Femur (tissue), 1 donor: Measurements from ENCODE around the gene TMEM223.
A peak's percentile ranks its signal among the peaks of the same experiment; 100 is the strongest.
"Not testable (repeated sequence)": the region's sequence is repeated elsewhere in the genome, so short reads cannot be mapped to it uniquely, and the experiment has no call there.

ENCODE experiments used
- DNase-seq: peaks from one replicate; pipeline ENCODE4 v3.0.0-alpha.2; 2017

The TMEM223 gene

GRCh38 chr11:62791501-62792201 is at the start of gene TMEM223:
Gene TMEM223, minus strand, starts transcription at chr11:62792006. Its CDS starts 12 bp downstream, at chr11:62791994.
- peak; percentile 94 for DNase-seq

GRCh38 chr11:62840721-62841360 is 49.0 kb upstream of the TMEM223 start:
- peak; percentile 75 for DNase-seq

- DNase-seq: peak; percentile 97
These were observed 47.5 kb upstream of the TMEM223 start, which contains the start of gene WDR74 for GRCh38 chr11:62839050-62839945. Gene WDR74, minus strand, starts transcription at chr11:62839590. Its CDS starts 20 bp downstream, at chr11:62839570.

- DNase-seq: no peak
These were observed 43.5 kb upstream of the TMEM223 start for GRCh38 chr11:62835336-62835735.

GRCh38 chr11:62832336-62833234 is 40.8 kb upstream of the TMEM223 start, which contains the start of gene TEX54:
Gene TEX54, minus strand, starts transcription at chr11:62832841.
- DNase-seq: peak; percentile 53

DNA sequence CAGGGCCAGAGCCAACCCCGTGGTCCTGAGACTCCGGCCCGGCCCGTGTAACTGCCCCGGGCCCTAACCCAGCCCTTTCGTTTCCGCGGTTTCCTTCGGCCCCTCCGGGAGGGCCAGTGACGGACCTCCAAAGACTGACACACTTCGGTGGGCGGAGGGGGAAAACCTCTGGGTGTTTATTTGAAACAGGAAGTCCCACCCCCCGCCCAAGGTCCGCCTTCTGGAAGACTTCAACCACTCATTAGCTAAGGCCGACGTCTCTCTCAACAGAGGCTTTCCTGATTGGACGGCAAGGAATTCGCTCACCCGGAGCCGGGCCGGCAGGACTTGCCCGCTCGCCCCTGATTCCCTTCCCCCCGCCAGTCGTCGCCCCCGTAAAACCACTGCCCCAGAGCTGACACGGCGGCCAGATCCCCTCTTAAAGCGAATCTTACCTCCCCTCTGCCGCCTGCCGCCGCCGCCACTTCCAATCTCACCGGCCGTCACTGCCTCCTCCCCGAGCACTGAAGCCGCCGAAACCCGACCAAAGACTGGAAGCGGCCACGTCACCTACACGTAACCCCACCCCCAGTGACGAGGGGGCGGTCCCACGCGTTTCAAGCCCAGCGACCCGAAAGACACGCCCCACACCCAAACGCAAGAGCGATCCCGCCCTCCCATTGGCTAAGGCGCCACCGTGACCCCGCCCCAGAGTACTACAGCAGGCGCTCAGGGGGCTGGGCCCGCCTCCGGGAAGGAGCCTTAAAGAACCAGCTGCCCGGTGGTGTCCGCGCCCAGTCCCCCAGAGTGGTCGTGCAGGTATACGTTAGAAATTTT is 39.9 kb upstream of the TMEM223 start, which contains the start of gene STX5:
STX5 (minus strand) TSS at position 532 of the 816 bp plus-strand sequence. CDS start 808 bp downstream, outside the sequence.
- DNase-seq: peak; percentile 100

GRCh38 chr11:62830904-62831519 is 39.2 kb upstream of the TMEM223 start:
- DNase-seq: peak; percentile 57

DNA sequence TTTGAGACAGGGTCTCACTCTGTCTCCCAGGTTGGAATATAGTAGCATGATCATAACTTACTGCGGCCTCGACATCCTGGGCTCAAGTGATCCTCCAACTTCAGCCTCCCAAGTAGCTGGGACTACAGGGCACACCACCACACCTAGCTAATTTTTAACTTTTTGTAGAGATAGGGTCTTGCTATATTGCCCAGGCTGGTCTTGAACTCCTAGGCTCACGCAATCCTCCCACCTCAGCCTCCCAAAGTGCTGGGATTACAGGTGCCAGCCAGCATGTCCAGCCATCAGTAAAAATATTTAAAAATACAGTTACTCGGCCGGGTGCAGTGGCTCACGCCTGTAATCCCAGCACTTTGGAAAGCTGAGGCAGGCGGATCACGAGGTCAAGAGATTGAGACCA is 36.3 kb upstream of the TMEM223 start:
- DNase-seq: not testable (repeated sequence)

- no peak for DNase-seq
These were observed 31.9 kb upstream of the TMEM223 start for GRCh38 chr11:62823677-62824076.

DNA sequence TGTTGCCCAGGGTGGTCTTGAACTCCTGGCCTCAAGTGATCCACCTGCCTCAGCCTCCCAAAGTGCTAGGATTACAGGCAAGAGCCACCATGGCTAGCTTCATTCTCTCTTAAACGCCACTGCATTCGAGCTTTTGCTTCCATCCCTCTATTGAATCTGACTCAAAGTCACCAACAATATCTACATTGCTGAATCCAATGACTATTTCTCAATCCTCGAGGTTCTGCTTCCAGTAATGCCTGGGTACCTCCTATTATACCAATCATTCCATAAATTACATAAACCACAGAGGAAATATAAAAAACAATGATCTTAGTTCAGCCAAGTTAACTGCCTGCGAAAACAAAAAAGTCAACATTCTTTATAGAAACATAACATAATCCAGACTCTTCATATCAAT is 25.3 kb upstream of the TMEM223 start:
- no peak for DNase-seq

DNA sequence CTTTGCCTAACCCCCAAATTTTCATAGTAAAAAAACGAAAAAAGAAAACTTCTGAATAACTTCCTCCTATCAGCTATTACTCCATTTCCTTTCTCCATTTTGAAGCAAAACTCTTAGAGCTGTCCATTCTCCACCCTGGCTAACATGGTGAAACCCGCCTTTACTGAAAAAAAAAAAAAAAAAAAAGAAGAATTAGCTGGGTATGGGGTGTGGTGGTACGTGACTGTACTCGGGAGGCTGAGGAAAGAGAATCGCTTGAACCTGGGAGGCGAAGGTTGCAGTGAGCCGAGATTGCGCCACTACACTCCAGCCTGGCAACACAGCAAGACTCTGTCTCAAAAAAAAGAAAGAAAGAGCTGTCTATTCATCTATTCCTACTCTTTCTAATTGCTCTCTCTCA is 24.8 kb upstream of the TMEM223 start:
- no peak for DNase-seq

DNA sequence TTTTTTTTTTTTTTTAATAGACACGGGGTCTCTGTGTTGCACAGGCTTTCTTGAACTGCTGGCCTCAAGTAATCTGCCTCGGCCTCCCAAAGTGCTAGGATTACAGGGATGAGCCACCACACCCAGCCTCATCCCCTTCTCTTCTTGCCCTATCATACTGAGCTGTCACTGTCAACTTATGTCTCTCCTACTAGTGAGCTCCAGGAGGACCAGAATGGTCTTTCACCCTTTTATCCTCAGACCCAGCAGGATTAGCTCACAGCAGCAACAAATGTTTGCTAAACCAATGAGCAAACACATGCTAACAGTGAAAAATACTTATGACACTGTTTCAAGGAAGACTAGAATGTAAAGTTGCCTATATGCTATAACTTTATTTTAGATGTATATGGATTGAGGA is 19.9 kb upstream of the TMEM223 start:
- DNase-seq: no peak

DNA sequence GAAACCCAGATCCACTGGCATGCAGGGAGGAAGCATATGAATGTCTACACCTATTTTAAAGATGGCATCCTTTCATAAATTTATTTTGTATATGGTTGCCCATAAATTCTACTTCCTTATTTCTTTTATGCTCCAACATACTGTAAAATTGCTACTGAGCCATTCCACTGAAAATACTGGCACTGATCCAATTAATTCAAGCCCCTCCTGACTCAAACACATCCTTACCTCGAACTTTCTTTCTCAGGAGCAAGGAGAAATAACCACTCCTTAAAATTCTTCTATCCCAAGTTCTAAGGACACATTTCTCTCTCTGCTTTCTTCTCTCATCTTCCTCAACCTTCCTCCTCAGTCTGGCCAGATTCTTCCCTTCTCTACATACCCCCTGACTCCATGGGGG is 18.9 kb upstream of the TMEM223 start:
- DNase-seq: no peak

- DNase-seq: peak; percentile 39
These were observed 14.9 kb upstream of the TMEM223 start for GRCh38 chr11:62806611-62807121.

DNA sequence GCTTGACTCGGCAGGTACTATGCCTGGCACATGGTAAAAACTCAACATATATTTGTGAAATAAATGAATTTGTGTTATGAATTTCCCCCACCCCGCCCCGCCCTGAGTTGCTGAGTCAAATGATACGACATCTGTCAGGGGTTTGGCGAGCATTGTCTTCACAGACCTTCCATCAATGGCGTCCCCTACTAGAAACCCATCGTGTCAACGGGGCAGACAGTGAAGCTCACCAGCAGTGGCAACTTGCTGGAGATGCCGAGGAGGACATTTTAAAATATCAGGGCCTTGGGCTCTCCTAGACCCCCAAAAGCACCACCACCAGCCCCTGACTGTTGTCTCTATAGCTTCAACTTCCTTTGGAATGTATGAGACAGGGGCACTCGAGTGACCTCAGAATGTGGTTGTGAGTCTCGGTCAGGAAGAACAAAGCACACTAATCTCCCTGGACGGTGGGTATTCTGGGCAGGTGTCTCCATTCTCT is 14.2 kb upstream of the TMEM223 start:
- peak; percentile 38 for DNase-seq

DNA sequence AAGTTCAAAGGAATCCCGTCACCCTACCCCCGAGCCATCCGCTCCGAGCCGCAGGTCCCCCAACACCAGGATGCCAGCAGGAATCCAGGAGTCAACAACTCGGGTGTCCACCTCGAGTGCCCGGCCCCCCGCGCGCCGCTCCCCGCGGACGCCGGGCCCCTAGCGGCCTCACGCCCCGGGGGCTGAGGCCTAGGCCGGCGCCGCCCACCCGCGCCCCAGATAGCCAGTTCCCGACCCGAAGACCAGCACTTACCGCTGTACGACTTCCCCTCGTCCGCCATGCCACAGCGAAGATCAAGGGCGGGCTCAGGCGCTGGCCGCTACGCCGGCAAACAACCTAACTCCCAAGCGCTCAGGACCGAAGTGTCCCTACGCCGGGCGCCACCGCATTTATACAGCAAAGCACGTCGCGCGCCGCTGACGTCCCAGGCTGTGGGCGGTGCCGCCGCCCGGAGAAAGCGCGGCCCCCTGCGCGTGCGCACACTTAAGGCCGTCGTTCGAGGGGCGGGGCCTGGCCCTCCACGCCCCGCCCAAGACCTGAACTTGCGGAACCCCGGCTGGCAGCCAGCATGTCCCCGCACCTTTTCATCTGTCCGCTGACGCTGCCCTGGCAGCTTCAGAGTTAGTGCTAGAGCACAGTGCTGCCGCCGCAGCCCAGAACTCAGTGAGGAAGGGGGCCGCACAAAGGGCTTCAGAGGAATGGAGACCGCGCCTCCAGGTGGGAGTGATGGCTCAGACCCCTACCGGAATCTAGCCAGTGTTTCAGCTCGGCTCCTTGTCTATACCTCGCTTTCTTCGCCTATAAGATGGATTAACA is 13.5 kb upstream of the TMEM223 start, which contains the start of gene NXF1:
NXF1 (minus strand) TSS at position 365 of the 817 bp plus-strand sequence; CDS start at position 281, 84 bp downstream.
- DNase-seq: peak; percentile 96

- no peak for DNase-seq
These were observed 12.7 kb upstream of the TMEM223 start for GRCh38 chr11:62804310-62805075.

- no peak for DNase-seq
These were observed 9.3 kb upstream of the TMEM223 start for GRCh38 chr11:62801071-62801470.
